Activated CD8-positive, alpha-beta memory T cell treated with anti-CD3 and anti-CD28 coated beads for 36 hours (primary cell): ENCODE results near the gene ARID1A. TPM values are rescaled to one million over a fixed set of nuclear protein-coding genes. Genes with fewer than 3 reads are reported as not detected.

Experiments
- CTCF ChIA-PET: fragments of 350-600 bp; sonication (Branson Sonifier 250); formaldehyde crosslinking; loops from one replicate; lab custom pipeline; 2021; ENCODE audit warnings: antibody characterized with exemption; lab: Charles Lee
- POLR2A ChIA-PET: fragments of 350-600 bp; sonication (Branson Sonifier 250); formaldehyde crosslinking; loops from one replicate; lab custom pipeline; 2021; ENCODE audit warnings: antibody characterized with exemption; lab: Charles Lee
- total RNA-seq, 2 experiments: library from RNA; stranded (reverse); gene quantifications; one replicate each; pipeline ENCODE4 v1.2.3, GENCODE V29; 2021

ARID1A gene
- total RNA-seq, 2 experiments from 2014 or later, result 85.7 to 87.5 TPM

DNA sequence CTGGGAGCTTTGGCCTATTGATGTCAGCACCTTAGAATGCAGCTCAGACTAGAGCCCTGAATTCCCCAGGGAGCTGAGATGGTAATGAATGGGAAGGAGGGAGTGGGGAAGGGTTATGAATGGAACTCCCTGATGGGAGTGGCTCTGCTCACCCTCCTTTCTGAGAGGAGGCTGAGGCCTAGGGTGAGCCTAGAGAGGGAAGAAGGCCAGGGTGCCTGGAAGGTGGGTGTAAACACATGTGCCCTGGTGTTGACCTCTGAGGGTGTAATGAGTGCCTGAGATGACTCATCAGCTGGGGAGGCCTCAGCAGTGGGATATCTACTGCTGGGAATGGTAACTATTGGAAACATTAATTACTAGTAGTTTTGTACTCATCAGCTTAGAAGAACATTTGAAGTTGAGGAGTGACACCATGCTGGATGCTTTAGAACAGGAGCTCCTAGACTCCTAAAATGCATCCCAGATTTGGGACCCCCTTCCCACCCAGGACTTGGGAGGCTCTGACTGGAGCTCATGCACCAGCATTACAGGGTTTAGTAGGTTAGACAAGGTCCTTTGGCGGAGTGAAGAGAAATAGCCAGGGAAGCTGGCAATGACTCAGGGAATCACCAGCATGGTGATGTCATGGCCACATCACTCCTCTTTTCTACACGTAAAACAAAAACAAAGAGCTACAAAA, 76.0 kb downstream of the ARID1A start:
- POLR2A ChIA-PET, result interaction anchor here (0.6 to 1.2 kb wide), 2 partner anchors 13 to 41 kb away, joined by 3 read pairs; no protein-coding TSS in a partner anchor

DNA sequence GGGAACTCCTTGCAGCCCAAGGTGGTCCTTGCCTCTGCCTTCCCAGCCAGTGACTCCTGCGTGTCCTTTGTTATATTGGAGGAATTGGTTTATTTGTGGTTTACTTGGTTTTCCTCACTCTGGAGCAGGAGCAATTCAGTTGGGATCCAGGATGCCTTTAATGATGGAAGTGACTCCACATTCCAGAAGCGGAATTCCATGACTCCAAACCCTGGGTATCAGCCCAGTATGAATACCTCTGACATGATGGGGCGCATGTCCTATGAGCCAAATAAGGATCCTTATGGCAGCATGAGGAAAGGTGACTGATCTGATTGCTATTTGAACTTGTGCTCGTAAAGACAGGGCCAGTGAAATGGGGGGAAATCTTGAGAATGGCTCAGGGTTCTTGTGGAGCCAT, 76.9 kb downstream of the ARID1A start:
- POLR2A ChIA-PET, result interaction anchor here (0.6 to 1.2 kb wide), 2 partner anchors 12 to 42 kb away, joined by 3 read pairs; no protein-coding TSS in a partner anchor

More for the DNA sequence above, 76.0 kb downstream of the ARID1A start:
- CTCF ChIA-PET, result interaction anchor here (0.5 to 0.6 kb wide), 2 partner anchors 65 to 95 kb away, joined by 3 to 4 read pairs; no protein-coding TSS in a partner anchor

DNA sequence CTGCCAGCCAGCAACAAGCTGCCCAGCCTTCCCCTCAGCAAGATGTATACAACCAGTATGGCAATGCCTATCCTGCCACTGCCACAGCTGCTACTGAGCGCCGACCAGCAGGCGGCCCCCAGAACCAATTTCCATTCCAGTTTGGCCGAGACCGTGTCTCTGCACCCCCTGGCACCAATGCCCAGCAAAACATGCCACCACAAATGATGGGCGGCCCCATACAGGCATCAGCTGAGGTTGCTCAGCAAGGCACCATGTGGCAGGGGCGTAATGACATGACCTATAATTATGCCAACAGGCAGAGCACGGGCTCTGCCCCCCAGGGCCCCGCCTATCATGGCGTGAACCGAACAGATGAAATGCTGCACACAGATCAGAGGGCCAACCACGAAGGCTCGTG, 78.6 kb downstream of the ARID1A start:
- ChIA-PET POLR2A (interaction anchor here (0.5 kb wide), 1 partner anchor 38 kb away, joined by 4 read pairs; no protein-coding TSS in a partner anchor), CTCF (no interaction called here)

More for the DNA sequence above, 76.9 kb downstream of the ARID1A start:
- CTCF ChIA-PET, result interaction anchor here (0.5 kb wide), 1 partner anchor 65 kb away, joined by 4 read pairs; no protein-coding TSS in a partner anchor

DNA sequence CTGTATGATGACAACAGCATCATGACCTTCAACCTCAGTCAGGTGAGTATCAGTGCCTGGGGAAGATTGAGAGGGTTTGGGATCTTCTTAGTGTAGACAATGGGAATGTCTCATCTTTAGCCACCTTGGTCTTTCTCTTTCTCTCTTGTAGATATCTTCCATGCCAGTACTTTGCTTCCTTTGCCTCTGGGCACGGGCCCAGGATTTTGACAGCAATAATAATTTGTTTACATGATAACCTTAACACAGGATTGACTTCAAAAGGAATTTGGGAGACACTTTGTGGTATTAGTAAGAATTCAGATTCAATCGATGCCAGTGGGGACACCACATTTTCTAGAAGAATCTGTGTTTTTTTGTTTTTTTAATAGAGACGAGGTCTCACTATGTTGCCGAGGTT, 79.9 kb downstream of the ARID1A start:
- POLR2A ChIA-PET, result no interaction called here
- CTCF ChIA-PET, result no interaction called here

DNA sequence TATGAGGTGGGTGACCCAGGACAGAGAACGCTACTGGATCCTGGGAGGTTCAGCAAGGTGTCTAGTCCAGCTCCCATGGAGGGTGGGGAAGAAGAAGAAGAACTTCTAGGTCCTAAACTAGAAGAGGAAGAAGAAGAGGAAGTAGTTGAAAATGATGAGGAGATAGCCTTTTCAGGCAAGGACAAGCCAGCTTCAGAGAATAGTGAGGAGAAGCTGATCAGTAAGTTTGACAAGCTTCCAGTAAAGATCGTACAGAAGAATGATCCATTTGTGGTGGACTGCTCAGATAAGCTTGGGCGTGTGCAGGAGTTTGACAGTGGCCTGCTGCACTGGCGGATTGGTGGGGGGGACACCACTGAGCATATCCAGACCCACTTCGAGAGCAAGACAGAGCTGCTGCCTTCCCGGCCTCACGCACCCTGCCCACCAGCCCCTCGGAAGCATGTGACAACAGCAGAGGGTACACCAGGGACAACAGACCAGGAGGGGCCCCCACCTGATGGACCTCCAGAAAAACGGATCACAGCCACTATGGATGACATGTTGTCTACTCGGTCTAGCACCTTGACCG, 83.4 kb downstream of the ARID1A start:
- POLR2A ChIA-PET, result no interaction called here
- CTCF ChIA-PET, result interaction anchor here (0.9 to 1.0 kb wide), 3 partner anchors 10 to 177 kb away, joined by 3 to 5 read pairs (median 4); no protein-coding TSS in a partner anchor

DNA sequence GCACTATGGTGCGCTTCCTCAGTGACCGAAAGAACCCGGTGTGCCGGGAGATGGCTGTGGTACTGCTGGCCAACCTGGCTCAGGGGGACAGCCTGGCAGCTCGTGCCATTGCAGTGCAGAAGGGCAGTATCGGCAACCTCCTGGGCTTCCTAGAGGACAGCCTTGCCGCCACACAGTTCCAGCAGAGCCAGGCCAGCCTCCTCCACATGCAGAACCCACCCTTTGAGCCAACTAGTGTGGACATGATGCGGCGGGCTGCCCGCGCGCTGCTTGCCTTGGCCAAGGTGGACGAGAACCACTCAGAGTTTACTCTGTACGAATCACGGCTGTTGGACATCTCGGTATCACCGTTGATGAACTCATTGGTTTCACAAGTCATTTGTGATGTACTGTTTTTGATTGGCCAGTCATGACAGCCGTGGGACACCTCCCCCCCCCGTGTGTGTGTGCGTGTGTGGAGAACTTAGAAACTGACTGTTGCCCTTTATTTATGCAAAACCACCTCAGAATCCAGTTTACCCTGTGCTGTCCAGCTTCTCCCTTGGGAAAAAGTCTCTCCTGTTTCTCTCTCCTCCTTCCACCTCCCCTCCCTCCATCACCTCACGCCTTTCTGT, 84.6 kb downstream of the ARID1A start:
- CTCF ChIA-PET, result interaction anchor here (0.7 kb wide), 1 partner anchor 31 kb away, joined by 3 read pairs; no protein-coding TSS in a partner anchor
- POLR2A ChIA-PET, result interaction anchor here (0.7 kb wide), 1 partner anchor 255 kb away, joined by 3 read pairs; no protein-coding TSS in a partner anchor

DNA sequence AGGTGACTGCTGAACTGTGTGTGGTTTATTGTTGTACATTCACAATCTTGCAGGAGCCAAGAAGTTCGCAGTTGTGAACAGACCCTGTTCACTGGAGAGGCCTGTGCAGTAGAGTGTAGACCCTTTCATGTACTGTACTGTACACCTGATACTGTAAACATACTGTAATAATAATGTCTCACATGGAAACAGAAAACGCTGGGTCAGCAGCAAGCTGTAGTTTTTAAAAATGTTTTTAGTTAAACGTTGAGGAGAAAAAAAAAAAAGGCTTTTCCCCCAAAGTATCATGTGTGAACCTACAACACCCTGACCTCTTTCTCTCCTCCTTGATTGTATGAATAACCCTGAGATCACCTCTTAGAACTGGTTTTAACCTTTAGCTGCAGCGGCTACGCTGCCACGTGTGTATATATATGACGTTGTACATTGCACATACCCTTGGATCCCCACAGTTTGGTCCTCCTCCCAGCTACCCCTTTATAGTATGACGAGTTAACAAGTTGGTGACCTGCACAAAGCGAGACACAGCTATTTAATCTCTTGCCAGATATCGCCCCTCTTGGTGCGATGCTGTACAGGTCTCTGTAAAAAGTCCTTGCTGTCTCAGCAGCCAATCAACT, 85.5 kb downstream of the ARID1A start:
- ChIA-PET CTCF (interaction anchor here (0.5 to 1.2 kb wide), 2 partner anchors 9 to 347 kb away, joined by 3 to 5 read pairs; no protein-coding TSS in a partner anchor), POLR2A (interaction anchor here (0.7 kb wide), 1 partner anchor 254 kb away, joined by 3 read pairs; no protein-coding TSS in a partner anchor)

DNA sequence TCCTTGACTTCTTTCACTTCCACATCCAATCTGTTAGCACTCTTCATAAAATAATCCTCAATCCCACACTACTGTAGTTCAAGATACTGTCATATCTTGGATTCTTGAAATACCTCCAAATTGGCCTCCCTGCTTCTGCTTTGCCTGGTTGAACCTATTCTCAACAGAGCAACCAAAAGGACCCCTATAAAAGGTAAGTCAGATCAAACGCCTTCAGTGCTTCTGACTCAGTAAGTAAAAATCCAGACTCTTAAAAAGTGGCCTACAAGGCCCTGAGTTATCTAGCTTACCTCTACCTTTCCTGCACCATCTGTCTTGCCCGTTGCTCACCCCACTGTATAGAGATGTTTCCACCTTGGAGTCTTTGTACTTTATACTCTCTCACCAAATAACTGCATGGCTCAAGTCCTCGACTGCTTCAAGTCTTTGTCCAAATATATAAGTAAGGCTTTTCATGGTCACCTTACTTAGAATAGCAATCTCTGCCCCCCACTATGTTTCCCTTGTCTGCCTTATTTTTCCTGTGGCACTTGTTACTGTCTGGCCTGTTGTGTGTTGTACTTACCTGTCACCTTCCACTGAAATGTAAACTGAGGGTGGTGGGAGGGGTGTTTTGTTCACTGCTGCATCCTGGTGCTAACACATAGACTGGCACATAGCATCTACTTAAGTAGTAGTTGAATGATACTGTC, 86.9 kb downstream of the ARID1A start:
- ChIA-PET POLR2A (interaction anchor here (0.6 kb wide), 1 partner anchor 224 kb away, joined by 8 read pairs; no protein-coding TSS in a partner anchor), CTCF (interaction anchor here (1.3 kb wide), 1 partner anchor 180 kb away, joined by 4 read pairs; no protein-coding TSS in a partner anchor)

DNA sequence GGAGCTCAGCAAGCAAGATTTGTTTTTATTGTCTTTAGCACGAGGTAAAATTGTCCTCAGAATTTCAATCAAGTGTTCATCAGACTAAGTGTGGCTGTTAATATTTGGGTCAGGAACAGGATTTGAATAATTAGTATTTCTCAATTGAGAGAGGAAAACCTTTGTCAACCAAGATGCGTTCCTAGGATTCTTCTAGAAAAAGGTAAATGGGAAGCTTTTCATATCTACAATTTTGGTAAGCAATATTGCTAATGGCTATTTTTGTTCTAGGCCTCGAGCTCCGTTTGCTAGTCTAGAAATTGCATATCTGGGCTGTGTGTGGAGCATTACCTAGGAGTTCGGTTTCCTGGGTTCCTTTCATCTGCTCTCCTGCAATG, 87.8 kb downstream of the ARID1A start:
- ChIA-PET POLR2A (interaction anchor here (0.9 kb wide), 1 partner anchor 90 kb away, joined by 3 read pairs; no protein-coding TSS in a partner anchor), CTCF (interaction anchor here (1.2 to 1.3 kb wide), 2 partner anchors 36 to 181 kb away, joined by 3 to 4 read pairs; no protein-coding TSS in a partner anchor)

DNA sequence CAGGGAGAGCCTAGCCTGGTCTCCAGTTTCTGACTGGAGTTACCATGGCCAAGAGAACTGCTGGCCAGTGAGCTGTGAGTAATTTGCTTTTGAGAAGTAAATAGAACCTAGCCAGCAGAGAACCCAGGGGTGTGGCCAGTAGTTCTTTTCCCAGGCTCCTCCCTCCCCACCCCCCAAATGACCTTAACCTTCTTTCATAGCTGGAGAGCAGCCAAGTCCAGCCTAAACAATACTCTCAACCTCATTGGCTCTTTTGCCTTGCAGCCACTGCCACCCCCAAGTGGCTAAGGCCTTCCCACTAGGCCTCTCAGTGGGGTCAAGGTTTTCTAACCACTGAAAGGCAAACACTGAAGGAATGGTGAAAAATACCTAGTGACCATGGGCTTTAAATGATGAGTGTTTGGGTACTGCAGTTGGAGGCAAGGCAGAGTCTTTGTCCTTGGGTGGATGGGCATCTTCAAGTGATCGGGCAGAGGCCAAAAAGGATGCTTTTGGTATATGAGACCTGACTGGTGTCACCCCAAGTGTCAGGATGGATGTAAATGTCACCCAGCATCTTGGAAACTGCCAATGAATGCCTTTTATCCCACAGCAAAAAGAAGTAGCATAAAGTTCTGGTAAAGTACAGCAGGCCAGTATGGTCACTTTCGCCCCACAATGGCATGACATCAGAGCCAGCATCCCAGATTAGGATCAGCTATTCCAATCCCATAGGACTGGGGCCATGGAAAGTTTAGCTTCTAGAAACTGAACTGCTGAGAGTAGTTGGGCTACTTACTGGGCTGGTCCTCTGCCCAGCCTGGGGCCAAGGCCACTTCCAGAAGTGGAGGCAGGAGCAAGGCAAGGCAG, 88.4 kb downstream of the ARID1A start:
- ChIA-PET CTCF (interaction anchor here (1.2 to 1.3 kb wide), 2 partner anchors 37 to 182 kb away, joined by 3 to 4 read pairs; no protein-coding TSS in a partner anchor), POLR2A (interaction anchor here (0.9 to 1.1 kb wide), 2 partner anchors 12 to 91 kb away, joined by 3 read pairs; no protein-coding TSS in a partner anchor)

DNA sequence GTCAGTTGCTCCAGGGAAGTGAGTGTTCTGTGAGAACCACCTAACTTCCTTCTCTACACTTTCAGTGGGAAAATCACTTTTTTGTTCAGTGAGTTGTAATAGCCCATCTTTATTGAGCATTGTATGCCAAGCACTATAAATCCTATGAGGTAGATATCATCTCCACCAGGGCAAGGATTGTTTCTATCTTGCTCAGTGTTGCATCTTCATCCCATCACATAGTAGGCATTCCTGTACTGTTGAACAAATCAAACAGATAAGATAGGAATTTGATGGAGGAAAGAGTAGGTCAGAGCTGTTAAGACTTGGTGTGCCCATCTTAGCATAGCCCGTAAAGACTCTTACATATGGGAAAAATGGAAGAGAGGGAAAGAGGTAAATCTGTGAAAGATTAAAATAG, 89.1 kb downstream of the ARID1A start:
- ChIA-PET CTCF (no interaction called here), POLR2A (interaction anchor here (1.1 kb wide), 1 partner anchor 13 kb away, joined by 3 read pairs; no protein-coding TSS in a partner anchor)

DNA sequence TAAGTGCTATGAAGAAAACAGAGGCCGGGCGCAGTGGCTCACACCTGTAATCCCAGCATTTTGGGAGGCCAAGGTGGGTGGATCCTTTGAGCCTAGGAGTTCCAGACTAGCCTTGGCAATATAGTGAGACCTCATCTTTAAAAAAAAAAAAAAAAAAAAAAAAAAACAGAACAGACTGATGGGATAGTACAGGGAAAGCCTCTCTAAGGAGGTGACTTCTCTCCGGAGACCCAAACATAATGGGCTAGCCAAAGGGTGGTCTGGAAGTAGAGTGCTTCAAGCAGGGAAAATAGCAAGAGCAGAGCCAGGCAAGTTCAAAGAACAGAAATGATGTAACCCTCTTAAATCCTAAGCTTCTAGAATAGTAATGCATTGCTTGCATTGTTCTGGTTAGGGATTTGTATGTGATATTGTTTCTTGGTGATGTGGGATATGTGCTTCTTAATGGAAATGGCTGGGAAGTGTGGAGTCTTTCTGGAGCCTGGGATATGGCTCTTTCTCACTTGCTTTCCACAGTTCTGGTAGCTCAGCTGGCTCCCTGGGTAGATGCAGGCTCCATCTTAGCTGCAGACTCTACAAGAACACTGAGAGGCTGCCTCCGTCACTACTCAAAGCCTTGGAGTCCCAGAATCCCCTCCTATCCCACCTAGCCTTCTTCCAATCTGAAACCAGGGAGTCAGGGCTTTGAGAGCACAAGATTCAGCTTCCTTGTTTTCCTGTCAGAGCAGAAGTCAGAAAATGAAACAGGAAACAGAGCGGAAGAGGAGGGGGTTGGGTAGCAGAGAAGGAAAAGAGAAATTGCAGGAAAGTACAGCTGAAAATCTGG, 90.0 kb downstream of the ARID1A start:
- CTCF ChIA-PET, result interaction anchor here (0.5 to 5.0 kb wide), 4 partner anchors 10 to 92 kb away, joined by 3 to 37 read pairs (median 4); partner anchors contain the start of gene ARID1A
- POLR2A ChIA-PET, result no interaction called here

DNA sequence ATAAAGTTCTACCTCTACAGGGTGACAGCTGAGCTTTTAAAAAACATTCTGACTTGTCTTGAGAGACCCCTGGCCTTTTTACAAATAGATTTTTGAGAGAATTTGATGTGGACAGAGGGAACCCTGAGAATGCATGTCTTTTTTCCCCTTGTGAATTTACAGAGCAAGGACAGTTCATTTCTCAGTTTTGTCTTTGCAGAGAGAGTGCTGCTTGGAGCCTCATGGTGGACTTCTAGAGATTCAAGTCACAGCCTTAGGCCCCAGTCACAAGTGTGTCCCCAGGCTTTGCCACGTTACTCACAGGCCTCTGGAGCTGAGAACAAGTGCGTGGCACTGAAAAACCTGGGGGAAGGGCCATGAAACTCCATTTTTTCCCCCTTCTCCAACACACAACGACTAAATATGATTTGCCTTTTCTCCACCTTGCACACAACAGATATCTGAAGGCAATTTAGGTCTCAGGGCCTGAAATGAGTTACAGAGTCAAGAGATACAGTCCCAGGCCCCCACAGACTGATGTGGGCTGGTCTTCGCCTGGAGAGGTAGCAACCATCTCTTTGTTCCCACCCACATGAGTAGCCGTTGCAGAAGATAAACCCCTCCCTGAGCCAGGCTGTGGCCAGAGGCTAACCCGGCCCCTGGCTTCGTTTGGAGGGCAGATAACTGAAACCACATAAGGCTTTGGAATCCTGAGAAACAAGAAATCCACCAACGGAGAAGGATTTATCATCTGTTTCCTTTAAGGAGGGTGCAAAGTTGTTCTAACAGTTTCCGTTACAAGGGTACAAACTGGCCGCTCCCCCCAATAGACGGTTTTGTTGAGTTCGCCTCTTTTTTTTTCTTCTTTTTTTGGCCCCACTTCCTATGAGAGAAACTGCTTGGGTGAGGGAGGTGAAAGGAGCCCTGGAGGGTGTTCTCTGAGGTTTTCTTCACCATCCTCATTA, 90.9 kb downstream of the ARID1A start:
- POLR2A ChIA-PET, result interaction anchor here (0.7 to 3.8 kb wide), 5 partner anchors 14 to 119 kb away, joined by 3 to 39 read pairs (median 3); no protein-coding TSS in a partner anchor
- CTCF ChIA-PET, result interaction anchor here (0.5 to 5.7 kb wide), 7 partner anchors 9 to 186 kb away, joined by 3 to 76 read pairs (median 37); partner anchors contain the start of gene ARID1A

DNA sequence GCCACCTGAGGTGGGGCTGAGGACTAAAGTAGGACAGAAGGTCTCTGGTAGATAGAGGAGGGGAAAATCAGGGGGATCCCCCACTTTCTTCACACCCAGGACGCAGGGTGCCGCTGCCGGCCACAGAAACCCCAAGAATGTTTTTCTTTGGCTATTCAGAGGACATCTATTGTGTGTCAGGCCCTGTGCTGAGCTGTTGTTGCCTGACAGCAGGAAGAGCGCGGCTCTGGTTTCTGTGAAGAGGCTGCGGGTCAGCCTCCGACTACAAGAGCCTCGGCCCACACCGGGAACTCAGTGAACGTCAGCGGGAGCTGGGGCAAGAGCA, 91.5 kb downstream of the ARID1A start:
- ChIA-PET CTCF (interaction anchor here (1.0 to 5.7 kb wide), 7 partner anchors 11 to 248 kb away, joined by 3 to 76 read pairs (median 37); partner anchors contain the start of gene ARID1A), POLR2A (interaction anchor here (0.7 to 4.0 kb wide), 9 partner anchors 12 to 119 kb away, joined by 3 to 39 read pairs (median 6); no protein-coding TSS in a partner anchor)
